Colon (tissue), 2 donors: ENCODE measurements around the gene COPE.
"Not testable (repeated sequence)": the region's sequence is repeated elsewhere in the genome, so short reads cannot be mapped to it uniquely, and the experiment has no call there.

Source experiments
- FAIRE-seq: peaks from 2 replicates; lab custom pipeline; 2012; peaks lifted over from hg19 to GRCh38; lab: Jason Lieb, UNC
- donor health status: control.
- donor health status: control.

The COPE gene

DNA sequence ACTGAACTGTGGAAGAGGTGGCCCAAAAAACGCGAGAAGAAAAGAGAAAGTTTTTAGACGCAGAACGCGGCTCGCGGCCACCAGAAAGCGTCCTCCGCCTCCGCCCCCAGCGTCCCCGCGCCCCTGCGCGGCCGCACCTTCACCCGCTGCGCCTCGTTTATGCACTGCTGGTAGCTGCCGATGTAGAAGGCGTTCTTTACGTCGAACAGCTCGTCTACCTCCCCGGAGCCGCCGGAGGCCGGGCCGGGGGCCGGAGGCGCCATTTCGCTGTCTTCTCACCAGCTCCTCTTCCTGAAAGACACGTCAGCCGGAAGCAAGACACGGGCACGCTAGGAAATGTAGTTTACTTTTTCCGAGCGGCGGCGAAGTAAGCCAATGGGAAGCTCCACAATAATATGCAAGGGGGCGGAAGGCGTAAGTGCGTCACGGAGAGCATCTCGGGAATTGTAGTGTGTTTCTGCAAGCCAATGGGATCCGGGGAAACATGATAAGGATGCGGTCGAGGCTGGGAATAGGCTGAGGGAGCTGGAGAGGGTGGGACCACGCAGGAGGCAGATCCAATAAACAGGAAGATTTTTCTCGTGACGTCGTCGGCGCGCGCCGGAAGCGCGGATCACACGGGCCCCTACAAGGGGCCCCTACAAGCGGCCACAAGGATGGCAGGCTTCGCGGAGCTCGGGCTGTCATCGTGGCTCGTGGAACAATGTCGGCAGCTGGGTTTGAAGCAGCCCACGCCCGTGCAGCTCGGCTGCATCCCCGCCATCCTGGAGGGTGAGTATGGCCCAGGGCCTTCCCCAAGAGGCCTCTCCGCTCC, at the start of gene COPE, which contains the start of gene DDX49:
TSS of gene COPE (minus strand) at position 302 of the 814 bp plus-strand sequence. CDS start at position 263, 39 bp downstream.
TSS of gene DDX49 (plus strand) at position 630 of the 814 bp plus-strand sequence. CDS start at position 657, 27 bp downstream.
- FAIRE-seq: peak; percentile 91

DNA sequence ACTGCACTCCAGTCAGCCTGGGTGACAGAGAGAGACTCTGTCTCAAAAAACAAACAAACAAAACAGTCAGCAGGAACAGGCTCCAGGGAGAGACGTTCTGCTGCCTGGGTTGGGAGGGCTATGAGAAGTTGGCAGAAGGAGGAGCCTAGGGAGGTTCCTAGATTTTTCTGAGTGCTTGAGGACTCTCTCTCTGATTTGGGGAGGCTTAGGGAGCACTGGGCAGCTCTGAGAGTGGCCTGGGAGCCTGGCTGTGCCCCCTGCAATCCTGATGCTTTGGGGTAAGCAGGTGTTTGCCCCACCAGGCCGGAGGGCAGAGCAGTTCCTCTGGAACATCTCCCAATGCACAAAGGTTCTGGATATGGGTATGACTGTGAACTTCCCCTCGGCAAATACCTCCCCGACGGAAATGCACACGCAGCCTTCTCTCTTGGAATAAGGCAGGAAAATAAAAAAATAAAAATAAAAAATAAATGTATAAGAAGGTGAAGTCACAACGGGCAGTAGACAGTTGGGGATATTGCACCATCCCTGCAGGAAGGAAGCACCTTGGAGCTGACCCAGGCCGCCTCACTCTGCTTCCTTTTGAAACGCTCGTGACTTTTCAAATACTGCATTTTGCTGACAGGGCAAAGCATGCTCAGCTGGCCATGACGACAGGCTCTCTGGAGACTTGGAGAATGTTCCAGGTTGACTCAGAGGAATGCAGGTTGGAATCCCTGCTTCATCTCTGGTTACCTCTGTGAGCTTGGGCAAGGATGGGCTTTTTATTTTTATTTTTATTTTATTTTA, 48.4 kb upstream of the COPE start:
- FAIRE-seq: no peak

- FAIRE-seq: no peak
Observed at GRCh38 chr19:18966307-18966706, 47.1 kb upstream of the COPE start.

GRCh38 chr19:18964121-18964520, 44.9 kb upstream of the COPE start:
- FAIRE-seq: no peak

DNA sequence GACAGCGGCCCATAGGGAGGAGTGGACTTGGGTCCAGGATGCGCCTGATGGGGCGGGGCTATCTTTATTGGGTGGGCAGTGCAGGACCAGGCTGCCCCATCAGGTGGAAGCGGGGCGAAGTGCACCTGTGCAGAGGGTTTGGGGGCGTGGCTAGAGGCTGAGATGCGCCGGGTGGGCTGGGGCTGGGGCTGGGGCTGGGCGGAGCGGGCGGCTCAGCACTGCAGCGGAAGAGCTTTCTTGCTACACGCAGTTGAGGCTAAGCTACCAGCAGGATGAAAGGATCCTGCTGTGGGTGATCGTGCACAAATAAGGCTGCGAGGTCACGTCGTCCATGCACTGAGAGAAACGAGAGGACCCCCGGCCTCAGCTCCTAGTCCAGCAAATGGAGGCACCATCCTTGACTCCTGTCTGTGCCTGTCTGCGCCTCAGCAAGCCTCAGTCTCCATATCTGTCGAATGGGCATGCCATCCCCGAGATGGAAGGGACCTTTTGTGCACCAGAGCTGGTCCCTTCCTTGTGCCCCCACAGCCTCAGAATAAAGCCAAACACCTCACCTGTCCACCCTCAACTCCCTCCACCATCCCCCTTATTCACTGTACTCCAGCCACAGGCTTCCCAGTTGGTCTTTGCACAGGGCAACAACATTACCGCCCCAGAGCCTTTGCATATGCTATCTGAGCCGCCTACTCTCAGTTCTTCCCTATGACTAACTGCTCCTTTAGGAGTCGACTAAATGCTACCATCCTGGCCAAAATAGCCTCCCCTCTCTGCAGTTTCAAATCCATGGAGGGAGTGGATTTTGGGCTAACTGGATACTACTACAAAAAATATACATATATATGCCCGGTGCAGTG, 42.8 kb upstream of the COPE start:
- FAIRE-seq: no peak

GRCh38 chr19:18960370-18960769, 41.2 kb upstream of the COPE start:
- no peak for FAIRE-seq

GRCh38 chr19:18955042-18955441, 35.9 kb upstream of the COPE start:
- no peak for FAIRE-seq

GRCh38 chr19:18954094-18954493, 34.9 kb upstream of the COPE start:
- FAIRE-seq: no peak

- not testable (repeated sequence) for FAIRE-seq
Observed at GRCh38 chr19:18952364-18953003, 33.3 kb upstream of the COPE start.

- no peak for FAIRE-seq
Observed at GRCh38 chr19:18951721-18952281, 32.6 kb upstream of the COPE start.

- no peak for FAIRE-seq
Observed at GRCh38 chr19:18949858-18950257, 30.7 kb upstream of the COPE start.

- no peak for FAIRE-seq
Observed at GRCh38 chr19:18948976-18949356, 29.8 kb upstream of the COPE start.

GRCh38 chr19:18948075-18948975, 29.1 kb upstream of the COPE start:
- FAIRE-seq: no peak

DNA sequence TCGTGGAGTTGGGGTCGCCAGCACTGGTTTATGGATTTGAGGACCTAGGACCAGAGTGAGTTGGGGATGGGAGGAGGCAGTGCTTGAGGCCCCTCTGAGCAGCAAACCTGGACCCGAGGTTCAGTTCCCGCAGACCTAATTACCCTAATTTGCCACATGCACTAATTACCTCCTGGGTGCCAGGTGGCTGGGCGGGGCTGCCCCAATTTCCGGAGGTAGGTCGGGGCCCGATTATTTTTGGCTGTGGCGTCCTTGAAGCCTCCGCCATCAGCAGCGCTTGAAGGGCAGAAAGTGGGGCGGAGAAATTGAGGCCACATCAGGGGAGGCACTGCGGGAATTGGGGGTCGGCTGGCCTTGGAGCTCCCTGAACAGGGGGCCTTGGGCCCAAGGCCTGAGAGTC, 27.7 kb upstream of the COPE start:
- FAIRE-seq: no peak

DNA sequence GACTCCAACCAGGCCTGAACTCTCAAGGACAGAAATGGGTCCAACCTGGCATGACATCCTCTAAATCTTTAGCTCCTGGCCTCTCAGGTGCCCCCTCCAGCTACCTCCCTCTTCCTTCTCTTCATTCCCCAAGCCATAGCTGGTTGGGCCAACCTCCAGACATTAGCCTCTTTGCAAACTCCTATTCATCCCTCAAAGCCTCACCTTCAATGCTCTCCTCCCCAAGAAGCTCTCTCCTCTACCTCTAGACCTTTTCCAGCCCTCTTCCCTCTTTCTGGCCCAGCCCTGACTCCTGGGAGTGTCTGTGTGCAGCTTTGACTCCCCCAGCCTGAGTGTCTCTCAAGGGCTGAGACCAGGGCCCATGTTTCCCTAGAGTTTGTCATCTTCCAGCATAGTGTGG, 27.1 kb upstream of the COPE start:
- no peak for FAIRE-seq

- FAIRE-seq: no peak
Observed at GRCh38 chr19:18945297-18945696, 26.1 kb upstream of the COPE start.

DNA sequence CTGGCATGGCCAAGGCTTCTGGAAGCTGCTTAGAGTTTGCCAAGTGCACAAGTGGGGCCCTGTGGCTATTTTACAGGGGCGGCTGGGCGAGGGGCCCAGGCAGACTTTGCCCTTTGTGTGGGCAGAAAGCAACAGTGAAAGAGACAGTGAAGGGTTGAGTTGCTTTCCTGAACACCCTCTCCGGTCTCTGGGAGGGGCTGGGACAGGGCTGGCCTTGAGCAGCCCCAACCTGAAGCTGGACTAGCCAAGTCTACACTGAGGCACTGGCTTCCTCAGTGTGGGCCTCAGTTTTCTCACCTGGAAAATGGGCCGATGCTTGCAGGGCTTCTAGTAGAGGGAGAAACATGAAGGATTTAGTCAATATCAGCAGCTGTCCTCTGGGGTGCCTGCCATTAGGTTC, 24.3 kb upstream of the COPE start:
- no peak for FAIRE-seq

DNA sequence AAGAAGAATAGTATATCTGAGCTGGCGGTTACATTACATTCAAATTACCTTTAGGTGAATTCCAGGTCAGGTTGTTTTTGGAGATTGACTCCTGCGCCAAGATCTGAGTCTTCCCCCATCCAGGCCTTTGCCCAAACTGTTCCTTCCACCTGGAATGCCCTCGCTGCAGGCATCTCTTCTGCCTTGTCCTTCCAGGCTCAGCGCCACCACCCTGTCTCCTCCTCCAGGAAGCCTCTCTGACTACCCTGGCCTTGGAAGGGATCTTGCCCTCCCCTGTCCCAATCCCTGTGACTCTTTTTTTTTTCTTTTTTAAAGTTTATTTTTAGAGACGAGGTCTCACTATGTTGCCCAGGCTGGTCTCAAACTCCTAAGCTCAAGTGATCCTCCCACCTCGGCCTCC, 23.5 kb upstream of the COPE start:
- no peak for FAIRE-seq

DNA sequence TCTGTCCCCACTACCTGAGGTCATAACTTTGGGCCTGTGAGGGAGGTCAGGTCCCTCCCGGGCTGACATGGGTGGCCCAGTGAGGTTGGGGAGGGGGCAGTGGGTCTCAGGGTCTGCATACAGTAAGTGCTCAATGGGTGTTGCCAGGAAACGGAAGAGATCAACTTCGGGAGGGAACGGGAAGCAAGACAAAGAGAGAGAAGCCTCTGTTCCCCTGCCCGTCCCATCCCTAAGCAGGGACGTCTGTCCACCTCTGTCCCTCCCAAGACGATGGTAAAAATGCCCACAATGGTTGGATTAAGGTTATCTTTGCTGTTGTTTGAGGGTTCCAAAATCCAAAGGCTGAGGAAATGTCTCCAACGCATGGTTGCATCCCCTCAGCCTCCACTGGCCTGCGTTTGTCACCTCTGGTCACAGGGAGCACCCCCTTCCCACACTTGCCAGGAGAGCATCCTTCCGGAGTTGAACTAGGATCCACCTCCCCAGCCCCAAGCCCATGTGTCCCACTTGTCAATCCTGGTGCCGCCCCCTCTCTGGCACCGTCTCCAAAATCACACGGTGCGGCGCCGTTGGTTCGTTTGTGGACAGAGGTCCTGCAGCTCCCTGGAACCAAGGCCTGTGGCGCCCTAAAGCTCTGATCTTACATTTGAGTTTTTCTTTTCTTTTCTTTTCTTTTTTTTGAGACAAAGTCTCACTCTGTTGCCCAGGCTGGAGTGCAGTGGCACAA, 22.6 kb upstream of the COPE start:
- no peak for FAIRE-seq
